ENCODE measurements around the gene XG. TPM values are rescaled to one million over a fixed set of nuclear protein-coding genes. Genes with fewer than 3 reads are reported as not detected.
"Not testable (repeated sequence)": the region's sequence is repeated elsewhere in the genome, so short reads cannot be mapped to it uniquely, and the experiment has no call there.

The XG gene
- polyA plus RNA-seq, 3 donors, result not detected

DNA sequence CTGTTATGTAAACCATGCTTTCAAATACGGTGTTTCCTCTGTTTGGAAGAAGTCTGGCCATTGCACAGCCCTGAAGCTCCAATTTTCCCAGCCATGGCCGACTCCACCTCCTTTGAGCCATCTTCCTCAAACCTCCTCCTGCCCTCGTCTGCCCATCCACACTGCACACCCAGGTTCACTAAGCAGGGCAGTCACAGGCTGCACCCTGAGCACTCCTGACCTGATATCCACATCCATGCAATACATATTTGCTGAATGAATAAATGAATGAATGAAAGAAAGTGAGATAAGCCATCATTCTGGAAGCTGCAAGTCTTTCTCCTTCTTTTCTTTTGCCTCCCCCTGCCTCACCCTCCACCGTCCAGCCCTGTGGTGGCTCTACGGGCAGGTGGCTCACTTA, 22.2 kb downstream of the XG start:
- no peak overlapping the region for H3K4me3 ChIP-seq (replicated peaks in 1 of 3; ENCODE audit: low read depth in 2 of 3, low read length in 3 of 3)
- Mint-ChIP-seq H3K36me3 (no peaks in the 10 kb centered on the region), H3K27ac (peak overlapping the region in 1 of 7 donors; percentile 12), H3K27me3 (ENCODE audit: low read depth in 3 of 3) (peaks cover under 1 to 25% (median 5%) of the 10 kb centered on the region in 3 donors), H3K4me1 (peaks cover 4% of the 10 kb centered on the region), H3K4me3 (no peak overlapping the region), H3K9me3 (peaks cover 4 to 21% (median 12%) of the 10 kb centered on the region in 7 donors)
- TF ChIP-seq, protein P1, sequence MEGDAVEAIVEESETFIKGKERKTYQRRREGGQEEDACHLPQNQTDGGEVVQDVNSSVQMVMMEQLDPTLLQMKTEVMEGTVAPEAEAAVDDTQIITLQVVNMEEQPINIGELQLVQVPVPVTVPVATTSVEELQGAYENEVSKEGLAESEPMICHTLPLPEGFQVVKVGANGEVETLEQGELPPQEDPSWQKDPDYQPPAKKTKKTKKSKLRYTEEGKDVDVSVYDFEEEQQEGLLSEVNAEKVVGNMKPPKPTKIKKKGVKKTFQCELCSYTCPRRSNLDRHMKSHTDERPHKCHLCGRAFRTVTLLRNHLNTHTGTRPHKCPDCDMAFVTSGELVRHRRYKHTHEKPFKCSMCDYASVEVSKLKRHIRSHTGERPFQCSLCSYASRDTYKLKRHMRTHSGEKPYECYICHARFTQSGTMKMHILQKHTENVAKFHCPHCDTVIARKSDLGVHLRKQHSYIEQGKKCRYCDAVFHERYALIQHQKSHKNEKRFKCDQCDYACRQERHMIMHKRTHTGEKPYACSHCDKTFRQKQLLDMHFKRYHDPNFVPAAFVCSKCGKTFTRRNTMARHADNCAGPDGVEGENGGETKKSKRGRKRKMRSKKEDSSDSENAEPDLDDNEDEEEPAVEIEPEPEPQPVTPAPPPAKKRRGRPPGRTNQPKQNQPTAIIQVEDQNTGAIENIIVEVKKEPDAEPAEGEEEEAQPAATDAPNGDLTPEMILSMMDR (IDR thresholded peaks at IDR 0.05), result no peak
- no peak overlapping the region for H3K27ac ChIP-seq (ENCODE audit: low read depth in 1 of 2, low read length in 2 of 2)
- no peak overlapping the region for H3K4me2 ChIP-seq (replicated peaks; ENCODE audit: extremely low read depth, low read length, poor library complexity, severe bottlenecking)
- 100% methylated on average over 1 of the region's 5 CpGs for WGBS (ENCODE audit: insufficient coverage)
- no peaks in the 10 kb centered on the region for H4K20me1 ChIP-seq (ENCODE audit: insufficient read depth, low read length)
- no peak overlapping the region for H3K9ac ChIP-seq (ENCODE audit: insufficient read depth, low read length, poor library complexity, severe bottlenecking)
- H3K9me3 ChIP-seq (replicated peaks in 1 of 2; ENCODE audit: control insufficient read depth in 1 of 2, insufficient read depth in 1 of 2, low read length in 2 of 2), result peaks cover 0 to 8% of the 10 kb centered on the region in 2 donors
- no peaks in the 10 kb centered on the region for H3K79me2 ChIP-seq (ENCODE audit: insufficient read depth, low read length)
- no peaks in the 10 kb centered on the region for H3K36me3 ChIP-seq (replicated peaks in 1 of 2; ENCODE audit: control insufficient read depth in 1 of 2, insufficient read depth in 2 of 2, low read length in 2 of 2)
- no peaks in the 10 kb centered on the region for H3K27me3 ChIP-seq (ENCODE audit: control insufficient read depth in 2 of 2, insufficient read depth in 2 of 2, low read length in 2 of 2)
- H2AFZ ChIP-seq (ENCODE audit: insufficient read depth, low read depth, low read length, poor library complexity, severe bottlenecking), result no peak overlapping the region
- no peaks in the 10 kb centered on the region for H3K4me1 ChIP-seq (ENCODE audit: control insufficient read depth in 1 of 2, insufficient read depth in 2 of 2, low read length in 2 of 2)
- intact Hi-C loops (cut with micrococcal nuclease), result no loop called here
- DNase-seq, result no peak

DNA sequence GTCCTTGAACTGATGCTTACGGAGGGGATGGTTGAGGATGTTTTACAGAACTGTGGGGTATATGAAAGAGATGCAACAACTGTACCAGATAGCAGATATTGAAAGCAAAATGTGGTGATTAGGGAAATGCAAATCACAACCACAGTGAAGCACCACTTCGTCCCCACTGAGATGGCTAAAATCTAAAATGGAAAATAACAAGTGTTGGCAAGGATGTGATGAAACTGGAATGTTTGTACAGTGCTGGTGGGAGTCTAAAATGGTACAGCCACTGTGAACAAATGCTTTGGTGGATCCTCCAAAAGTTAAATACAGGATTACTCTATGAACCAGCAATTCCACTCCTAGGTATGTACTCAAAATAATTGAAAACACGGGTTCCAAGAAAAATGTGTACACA, 22.9 kb downstream of the XG start:
- no peak overlapping the region for H3K27ac ChIP-seq (ENCODE audit: low read depth in 1 of 2, low read length in 2 of 2)
- Mint-ChIP-seq H3K27ac (no peak overlapping the region), H3K36me3 (no peaks in the 10 kb centered on the region), H3K4me1 (no peaks in the 10 kb centered on the region), H3K9me3 (peaks cover 4 to 21% (median 12%) of the 10 kb centered on the region in 7 donors), H3K4me3 (no peak overlapping the region), H3K27me3 (ENCODE audit: low read depth in 3 of 3) (peaks cover 0 to 24% (median 5%) of the 10 kb centered on the region in 3 donors)
- H3K4me2 ChIP-seq (replicated peaks; ENCODE audit: extremely low read depth, low read length, poor library complexity, severe bottlenecking), result no peak overlapping the region
- no peak overlapping the region for H3K4me3 ChIP-seq (replicated peaks in 1 of 3; ENCODE audit: low read depth in 2 of 3, low read length in 3 of 3)
- H3K4me1 ChIP-seq (ENCODE audit: control insufficient read depth in 1 of 2, insufficient read depth in 2 of 2, low read length in 2 of 2), result no peaks in the 10 kb centered on the region
- intact Hi-C loops (cut with micrococcal nuclease), result no loop called here
- no peak overlapping the region for H3K9ac ChIP-seq (ENCODE audit: insufficient read depth, low read length, poor library complexity, severe bottlenecking)
- H3K9me3 ChIP-seq (replicated peaks in 1 of 2; ENCODE audit: control insufficient read depth in 1 of 2, insufficient read depth in 1 of 2, low read length in 2 of 2), result peaks cover 0 to 8% of the 10 kb centered on the region in 2 donors
- TF ChIP-seq, protein P1 (IDR thresholded peaks at IDR 0.05), result no peak
- WGBS (ENCODE audit: insufficient coverage), result 100% methylated on average over 1 of the region's 3 CpGs
- H3K79me2 ChIP-seq (ENCODE audit: insufficient read depth, low read length), result no peaks in the 10 kb centered on the region
- no peaks in the 10 kb centered on the region for H3K27me3 ChIP-seq (ENCODE audit: control insufficient read depth in 2 of 2, insufficient read depth in 2 of 2, low read length in 2 of 2)
- no peaks in the 10 kb centered on the region for H3K36me3 ChIP-seq (replicated peaks in 1 of 2; ENCODE audit: control insufficient read depth in 1 of 2, insufficient read depth in 2 of 2, low read length in 2 of 2)
- H2AFZ ChIP-seq (ENCODE audit: insufficient read depth, low read depth, low read length, poor library complexity, severe bottlenecking), result no peak overlapping the region
- no peaks in the 10 kb centered on the region for H4K20me1 ChIP-seq (ENCODE audit: insufficient read depth, low read length)
- DNase-seq, result no peak

DNA sequence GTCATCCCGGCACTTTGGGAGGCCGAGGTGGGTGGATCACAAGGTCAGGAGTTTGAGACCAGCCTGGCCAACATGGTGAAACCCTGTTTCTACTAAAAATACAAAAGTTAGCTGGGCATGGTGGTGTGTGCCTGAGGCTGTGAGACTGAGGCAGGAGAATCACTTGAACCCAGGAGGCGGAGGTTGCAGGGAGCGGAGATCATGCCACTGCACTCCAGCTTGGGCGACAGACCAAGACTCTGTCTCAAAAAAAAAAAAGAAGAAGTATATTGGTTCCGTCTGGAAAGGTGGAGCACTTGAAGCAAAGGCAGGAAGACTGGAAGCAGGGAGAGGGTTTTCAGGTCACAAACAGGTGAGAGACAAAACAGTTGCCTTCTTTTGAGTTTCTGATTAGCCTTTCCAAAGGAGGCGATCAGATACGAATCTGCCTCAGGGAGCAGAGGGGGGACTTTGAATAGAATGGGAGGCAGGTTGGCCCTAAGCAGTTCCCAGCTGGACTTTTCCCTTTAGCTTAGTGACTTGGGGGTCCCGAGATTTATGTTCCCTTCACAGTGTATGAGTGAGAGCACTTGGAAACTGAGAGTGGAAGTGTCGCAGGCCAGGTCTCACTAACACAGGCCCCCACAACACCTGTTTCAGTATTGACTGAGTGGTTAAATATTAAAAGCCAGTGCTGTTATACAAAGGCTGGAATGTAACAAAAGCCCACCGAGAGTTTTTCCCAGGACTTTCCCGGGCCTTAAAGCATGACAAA, 28.8 kb downstream of the XG start:
- H3K4me1 Mint-ChIP-seq; intact Hi-C loops (cut with micrococcal nuclease); H3K4me1 ChIP-seq (ENCODE audit: control insufficient read depth in 1 of 2, insufficient read depth in 2 of 2, low read length in 2 of 2); H4K20me1 ChIP-seq (ENCODE audit: insufficient read depth, low read length); H3K36me3 ChIP-seq (replicated peaks in 1 of 2; ENCODE audit: control insufficient read depth in 1 of 2, insufficient read depth in 2 of 2, low read length in 2 of 2); H3K4me2 ChIP-seq (replicated peaks; ENCODE audit: extremely low read depth, low read length, poor library complexity, severe bottlenecking); H3K9me3 Mint-ChIP-seq; H3K79me2 ChIP-seq (ENCODE audit: insufficient read depth, low read length); H3K27me3 ChIP-seq (ENCODE audit: control insufficient read depth in 2 of 2, insufficient read depth in 2 of 2, low read length in 2 of 2); H3K9ac ChIP-seq (ENCODE audit: insufficient read depth, low read length, poor library complexity, severe bottlenecking); H3K4me3 Mint-ChIP-seq; H2AFZ ChIP-seq (ENCODE audit: insufficient read depth, low read depth, low read length, poor library complexity, severe bottlenecking); H3K27ac ChIP-seq (ENCODE audit: low read depth in 1 of 2, low read length in 2 of 2); H3K9me3 ChIP-seq (replicated peaks in 1 of 2; ENCODE audit: control insufficient read depth in 1 of 2, insufficient read depth in 1 of 2, low read length in 2 of 2); H3K36me3 Mint-ChIP-seq; H3K4me3 ChIP-seq (replicated peaks in 1 of 3; ENCODE audit: low read depth in 2 of 3, low read length in 3 of 3); DNase-seq: not testable (repeated sequence)
- Mint-ChIP-seq H3K27ac (peak overlapping the region in 2 of 7 donors; percentile 15 to 66), H3K27me3 (ENCODE audit: low read depth in 3 of 3) (peaks cover 0 to 17% (median 3%) of the 10 kb centered on the region in 3 donors)
- WGBS (ENCODE audit: insufficient coverage), result 87% methylated on average over 6 of the region's 12 CpGs

All from CD14-positive monocyte (primary cell).